Mucosa of gallbladder (tissue), 1 donor: ENCODE results near the gene PMVK. TPM values are rescaled to one million over a fixed set of nuclear protein-coding genes. Genes with fewer than 3 reads are reported as not detected.
A peak's percentile ranks its signal among the peaks of the same experiment; 100 is the strongest.

Experiments
- DNase-seq: peaks from one replicate; pipeline ENCODE4 v3.0.0-alpha.2; 2020; ENCODE audit warnings: low spot score
- total RNA-seq: library from RNA; stranded (reverse); gene quantifications from one replicate; pipeline ENCODE4 v1.2.1, GENCODE V29; 2021
- donor health status: DM: no; HTN: no; CAD: no.

PMVK gene
- total RNA-seq, 1 donor from 2014 or later: 33.0 TPM

GRCh38 chr1:154967331-154967950 lies 30.9 kb upstream of the PMVK start:
- DNase-seq: no peak

DNA sequence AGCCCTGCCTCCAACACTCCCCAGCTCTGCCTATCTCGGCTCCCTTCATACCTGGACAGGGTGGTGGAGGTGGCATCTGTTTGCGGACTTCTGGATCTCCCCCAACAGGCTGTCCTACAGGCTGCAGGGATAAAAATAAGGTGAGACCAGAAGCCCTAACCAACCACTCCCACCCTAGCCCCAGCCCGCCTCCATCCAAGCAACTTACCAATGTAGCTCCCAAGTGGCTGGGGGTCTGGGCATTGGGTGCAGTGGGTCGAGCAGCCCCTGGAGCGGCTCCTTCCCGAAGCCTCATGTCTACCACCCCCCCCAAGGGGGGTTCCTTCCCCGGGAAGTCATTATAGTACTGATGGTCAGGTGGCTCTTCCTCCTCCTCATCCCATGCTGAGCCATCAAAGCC lies 29.6 kb upstream of the PMVK start:
- no peak for DNase-seq

DNA sequence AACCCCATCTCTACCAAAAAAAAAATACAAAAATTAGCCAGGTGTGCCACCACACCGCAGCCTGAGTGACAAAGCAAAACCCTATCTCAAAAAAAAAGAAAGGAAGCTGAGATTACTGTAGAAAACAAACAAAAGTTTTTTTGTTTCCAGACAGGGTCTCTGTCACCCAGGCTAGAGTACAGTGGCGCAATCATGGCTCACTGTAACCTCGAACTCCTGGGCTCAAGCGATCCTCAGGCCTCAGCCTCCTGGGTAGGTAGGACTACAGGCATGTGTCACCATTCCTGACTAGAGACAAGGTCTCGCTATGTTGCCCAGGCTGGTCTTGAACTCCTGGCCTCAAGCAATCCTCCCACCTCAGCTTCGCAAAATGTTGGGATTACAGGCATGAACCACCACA lies 27.8 kb upstream of the PMVK start:
- no peak for DNase-seq

DNA sequence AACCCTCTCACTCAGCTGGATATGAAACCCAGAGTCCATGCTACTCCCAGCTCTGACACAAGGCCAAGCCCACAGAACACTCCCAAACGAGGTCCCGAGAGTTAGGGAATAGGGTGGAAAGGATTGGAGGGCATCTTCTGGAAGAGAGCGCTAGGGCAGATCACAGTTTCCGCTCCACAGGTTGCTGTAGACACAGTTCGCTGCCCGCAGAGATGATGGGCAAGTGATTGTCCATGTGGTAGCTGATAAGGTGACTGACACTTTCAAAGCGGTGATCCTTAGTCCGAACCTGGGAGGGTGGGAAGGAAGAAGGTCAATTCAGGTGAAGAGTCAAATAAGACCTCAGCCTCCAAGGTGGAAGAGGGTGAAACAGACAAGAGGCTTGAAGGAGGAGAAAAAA lies 27.1 kb upstream of the PMVK start:
- DNase-seq: no peak

- DNase-seq: no peak
Measured at GRCh38 chr1:154962795-154963330, 26.3 kb upstream of the PMVK start.

GRCh38 chr1:154962156-154962749 lies 25.7 kb upstream of the PMVK start:
- no peak for DNase-seq

GRCh38 chr1:154961207-154962155 lies 25.0 kb upstream of the PMVK start, which contains the start of gene PYGO2:
TSS of gene PYGO2 (minus strand) at chr1:154961782. CDS start at chr1:154961576, 206 bp downstream.
- peak; percentile 63 for DNase-seq

DNA sequence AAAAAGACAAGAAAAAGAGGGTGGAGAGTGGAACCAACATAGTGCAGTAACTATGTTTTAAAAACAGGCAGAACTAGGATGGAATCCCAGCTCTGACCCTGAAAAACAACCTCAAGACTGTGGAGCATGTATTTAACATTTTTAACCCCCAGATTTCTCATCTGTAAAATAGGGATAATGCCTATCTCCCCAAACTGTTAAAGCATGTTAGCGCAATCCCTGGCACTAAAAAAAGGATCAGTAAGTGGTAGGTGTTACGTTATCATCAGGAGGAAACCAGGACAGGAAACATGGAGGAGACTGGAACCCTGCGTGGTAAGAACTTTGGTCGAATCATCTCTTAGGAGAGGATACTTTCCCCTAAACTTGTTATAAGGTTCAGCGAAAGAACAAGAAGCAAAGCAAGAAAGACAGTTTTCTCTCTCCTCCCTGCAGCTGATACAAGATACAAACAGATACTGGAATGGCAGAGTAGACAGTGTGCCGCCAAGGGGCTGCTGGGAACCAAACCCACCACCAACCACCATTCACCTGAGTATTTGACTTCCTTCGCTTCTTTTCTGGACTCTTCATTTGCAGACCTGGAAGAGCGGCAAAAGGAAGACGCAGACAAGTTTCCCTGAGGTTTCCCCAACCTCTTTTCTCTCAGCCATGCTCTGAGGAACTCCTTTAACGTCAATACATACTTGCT lies 24.1 kb upstream of the PMVK start:
- no peak for DNase-seq

DNA sequence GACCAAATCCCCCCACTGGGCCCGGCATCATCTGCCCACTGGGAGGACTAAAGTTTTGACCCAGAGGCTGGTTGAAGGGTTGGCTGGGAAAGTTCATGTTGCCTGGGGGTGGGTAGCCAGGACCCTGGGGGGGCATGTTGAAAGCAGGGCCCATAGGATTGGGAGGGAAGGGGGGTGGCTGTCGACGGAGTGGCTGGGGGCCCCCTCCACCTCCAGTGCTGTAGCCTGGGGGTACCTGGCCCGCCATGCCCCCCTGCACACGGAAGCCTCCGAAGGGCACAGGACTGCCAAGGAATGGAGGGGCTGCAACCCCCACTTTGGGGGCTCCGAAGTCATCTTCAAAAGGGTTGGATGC lies 22.9 kb upstream of the PMVK start:
- DNase-seq: no peak

- DNase-seq: no peak
Measured at GRCh38 chr1:154958681-154959425, 22.3 kb upstream of the PMVK start.

- no peak for DNase-seq
Measured at GRCh38 chr1:154958036-154958435, 21.5 kb upstream of the PMVK start.

DNA sequence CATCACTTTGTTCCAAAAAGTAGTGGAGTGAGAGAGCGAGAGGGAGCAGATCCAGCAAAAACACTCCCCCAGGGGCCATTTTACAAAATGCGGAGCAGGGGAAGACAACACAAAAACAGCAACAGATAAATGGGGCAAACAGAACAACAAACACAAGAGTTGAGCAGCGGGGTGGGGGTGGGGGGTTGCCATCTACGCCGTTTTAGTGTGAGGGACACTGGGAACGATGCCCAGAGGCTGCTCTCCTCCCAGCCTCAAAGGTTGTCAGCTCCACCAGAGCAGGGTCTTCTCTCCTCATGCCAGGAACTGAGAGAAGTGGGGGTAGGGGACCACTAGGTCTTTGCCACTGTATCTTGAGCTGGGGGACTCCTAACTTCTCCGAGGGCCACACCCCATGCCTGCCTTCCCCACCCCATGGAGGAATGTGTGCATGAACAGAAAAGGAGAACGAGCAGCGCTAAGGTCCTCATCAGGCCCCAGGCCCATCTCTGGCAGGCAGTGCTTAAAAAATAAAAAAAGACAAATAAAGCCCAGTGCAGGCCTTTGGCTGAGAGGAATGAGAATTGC lies 20.7 kb upstream of the PMVK start:
- no peak for DNase-seq

DNA sequence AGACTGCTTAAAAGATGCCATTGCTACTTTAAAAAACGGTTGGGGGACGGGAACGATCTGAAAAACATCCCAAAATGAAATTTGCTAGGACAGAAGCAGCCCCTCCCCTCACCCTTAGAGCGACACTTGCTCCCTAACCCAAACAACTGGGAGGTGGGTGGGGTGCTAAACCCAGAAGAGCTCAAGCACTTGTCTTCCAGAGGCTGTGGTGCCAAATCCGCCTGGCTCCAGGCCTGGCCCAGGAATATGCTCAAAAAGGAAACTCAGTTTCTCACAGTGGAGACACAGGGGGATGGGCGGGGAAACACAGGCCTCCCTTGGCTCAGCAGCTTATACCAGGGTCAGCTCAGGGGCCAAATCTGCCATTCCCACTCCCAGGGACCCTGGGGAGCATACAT lies 20.0 kb upstream of the PMVK start:
- no peak for DNase-seq

- peak; percentile 91 for DNase-seq
Measured at GRCh38 chr1:154955718-154956543, 19.4 kb upstream of the PMVK start, which contains the start of gene PBXIP1. TSS of gene PBXIP1 (minus strand) at chr1:154956099. CDS start at chr1:154953721, 2,378 bp downstream.

GRCh38 chr1:154955039-154955717 lies 18.7 kb upstream of the PMVK start:
- peak; percentile 77 for DNase-seq

GRCh38 chr1:154954541-154954940 lies 18.0 kb upstream of the PMVK start:
- DNase-seq: no peak

DNA sequence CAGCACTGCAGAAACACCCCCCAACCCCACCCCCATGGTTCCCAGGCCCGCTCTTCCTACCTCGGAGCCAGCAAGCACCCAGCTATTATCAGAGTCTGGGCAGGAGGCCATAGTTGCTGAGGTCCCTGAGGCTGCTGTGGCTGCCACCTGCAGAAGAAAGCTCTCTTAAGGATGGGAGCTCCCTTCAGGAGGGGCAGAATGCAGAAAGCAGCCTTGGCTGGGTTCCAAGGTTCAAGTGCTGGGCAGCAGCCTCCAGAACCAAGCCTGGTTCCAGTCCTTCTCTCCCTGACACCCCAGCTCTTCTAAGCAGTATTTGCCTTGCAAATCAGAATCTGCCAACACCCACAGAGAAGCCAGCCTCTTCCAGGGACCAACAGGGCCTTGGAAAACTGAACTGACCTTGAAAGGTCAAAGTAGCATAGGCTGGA lies 17.1 kb upstream of the PMVK start:
- no peak for DNase-seq

- DNase-seq: no peak
Measured at GRCh38 chr1:154952664-154953063, 16.1 kb upstream of the PMVK start.
